ENCODE results near the gene CCDC91.
"Not testable (repeated sequence)": the region's sequence is repeated elsewhere in the genome, so short reads cannot be mapped to it uniquely, and the experiment has no call there.

CCDC91 gene

DNA sequence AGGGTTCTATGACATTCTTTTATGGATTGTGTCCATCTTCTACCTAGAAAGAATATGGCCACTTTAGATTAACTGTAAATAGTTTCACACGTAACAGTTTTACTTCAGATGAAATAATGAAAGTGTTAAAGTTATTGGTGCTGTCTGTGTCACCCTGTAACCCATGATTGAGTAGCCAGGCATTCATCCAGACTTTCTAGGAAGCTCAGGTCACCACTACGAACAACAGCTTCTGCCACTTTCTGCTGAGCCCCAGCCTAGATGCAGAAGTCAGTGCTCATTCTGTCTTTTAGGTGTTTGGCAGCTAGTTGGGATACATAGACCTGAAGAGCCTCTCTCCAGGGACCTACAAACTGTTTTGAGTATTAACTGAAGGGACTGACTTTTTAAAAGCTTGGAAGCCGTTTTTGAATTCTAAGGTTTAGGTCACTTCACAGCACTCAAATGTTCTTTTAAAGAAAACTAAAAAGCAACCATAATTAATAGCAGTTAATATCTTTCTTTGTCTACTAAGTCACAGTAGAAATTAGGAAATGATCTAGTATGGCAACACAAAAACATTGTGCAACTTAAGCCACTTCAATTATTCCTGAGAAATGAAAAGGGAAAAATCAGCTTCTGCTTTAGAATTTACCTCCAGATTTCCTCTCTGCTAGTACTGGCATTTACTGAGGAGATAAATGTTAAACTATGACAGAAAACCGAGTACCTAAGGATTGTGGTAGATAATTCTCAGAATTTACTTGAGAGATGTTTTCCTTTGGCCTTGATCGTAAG, 266.9 kb downstream of the CCDC91 start:
- H3K27me3 Mint-ChIP-seq, result no peaks in the 10 kb centered on the region
- no peak overlapping the region for H3K4me3 Mint-ChIP-seq
- H3K36me3 Mint-ChIP-seq, result peaks cover 46% of the 10 kb centered on the region
- no peaks in the 10 kb centered on the region for H3K4me1 Mint-ChIP-seq
- H3K9me3 Mint-ChIP-seq, result no peaks in the 10 kb centered on the region
- H3K27ac Mint-ChIP-seq, result no peak overlapping the region

DNA sequence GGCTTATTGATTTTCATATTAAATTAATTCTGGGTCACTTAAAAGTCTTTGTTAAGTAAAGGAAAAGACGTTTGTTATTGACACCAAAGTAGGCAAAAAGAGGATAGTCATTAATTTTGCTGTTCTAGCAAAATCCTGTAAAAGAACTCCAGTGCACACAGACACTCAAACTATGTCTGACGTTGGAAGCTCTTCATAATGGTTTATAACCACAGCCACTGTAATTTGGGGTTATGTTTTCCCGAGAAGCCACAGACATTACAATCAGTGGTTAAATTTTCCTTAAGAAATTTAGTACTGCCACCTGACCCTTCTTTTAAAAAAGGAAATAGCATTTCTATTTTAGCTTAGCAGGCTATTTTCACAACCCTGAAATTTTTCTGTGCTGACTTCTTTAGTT, 267.5 kb downstream of the CCDC91 start:
- H3K36me3 Mint-ChIP-seq, result peaks cover 47% of the 10 kb centered on the region
- no peak overlapping the region for H3K4me3 Mint-ChIP-seq
- H3K27me3 Mint-ChIP-seq, result no peaks in the 10 kb centered on the region
- no peak overlapping the region for H3K27ac Mint-ChIP-seq
- H3K4me1 Mint-ChIP-seq, result no peaks in the 10 kb centered on the region
- H3K9me3 Mint-ChIP-seq, result peaks cover under 1% of the 10 kb centered on the region

DNA sequence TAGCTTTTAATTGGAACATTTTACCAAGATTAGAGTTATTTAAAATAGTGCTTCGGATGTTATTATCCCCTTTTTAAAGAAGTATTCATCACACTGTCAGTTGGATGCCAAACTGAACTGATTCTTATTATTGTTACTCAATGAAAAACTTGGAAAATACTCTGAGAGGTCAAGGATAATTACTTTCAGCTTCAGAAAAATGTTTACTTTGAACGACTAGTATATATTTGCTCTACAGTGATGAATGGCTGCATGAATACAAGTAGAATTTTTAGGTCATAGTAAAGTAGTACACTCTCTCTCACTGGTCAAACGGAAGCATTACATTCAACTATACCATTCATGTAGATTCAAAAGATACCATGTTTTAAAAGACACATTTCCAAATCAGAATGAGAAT, 269.2 kb downstream of the CCDC91 start:
- Mint-ChIP-seq H3K4me3 (no peak overlapping the region), H3K27me3 (no peaks in the 10 kb centered on the region), H3K9me3 (peaks cover 5% of the 10 kb centered on the region), H3K4me1 (no peaks in the 10 kb centered on the region), H3K27ac (no peak overlapping the region), H3K36me3 (peaks cover 54% of the 10 kb centered on the region)

DNA sequence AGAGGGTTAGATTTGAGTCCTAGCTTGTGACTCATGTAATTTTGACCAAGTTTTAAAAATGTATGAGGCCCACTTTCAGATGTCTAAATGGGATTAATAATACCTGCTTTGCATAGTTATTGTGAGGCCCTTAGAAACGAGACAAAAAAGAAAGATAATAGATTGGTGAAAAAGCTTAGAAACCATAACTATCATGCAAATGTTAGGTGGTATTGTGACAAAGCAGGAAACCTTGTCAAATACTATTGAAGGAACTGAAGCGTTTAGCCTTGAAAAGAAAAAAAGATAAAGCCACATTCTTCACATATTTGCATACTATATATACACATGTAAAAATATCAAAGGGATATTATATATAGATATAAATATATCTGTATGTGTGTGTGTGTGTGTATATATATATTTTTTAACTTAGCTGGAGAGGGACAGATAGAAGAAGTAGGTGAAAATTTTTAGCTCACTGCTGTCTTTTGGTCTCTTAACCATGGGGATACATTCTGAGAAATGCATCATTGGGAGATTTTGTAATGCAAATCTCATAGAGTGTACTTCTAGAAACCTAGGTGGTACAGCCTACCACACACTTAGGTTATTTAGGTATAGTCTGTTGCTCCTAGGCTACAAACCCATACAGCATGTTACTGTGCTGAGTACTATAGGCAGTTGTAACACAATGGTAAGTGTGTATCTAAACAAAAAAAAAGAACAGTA, 270.3 kb downstream of the CCDC91 start:
- Mint-ChIP-seq H3K36me3 (peaks cover 59% of the 10 kb centered on the region), H3K4me1 (no peaks in the 10 kb centered on the region), H3K27me3 (no peaks in the 10 kb centered on the region), H3K9me3 (peaks cover 6% of the 10 kb centered on the region), H3K27ac (no peak overlapping the region), H3K4me3 (no peak overlapping the region)

DNA sequence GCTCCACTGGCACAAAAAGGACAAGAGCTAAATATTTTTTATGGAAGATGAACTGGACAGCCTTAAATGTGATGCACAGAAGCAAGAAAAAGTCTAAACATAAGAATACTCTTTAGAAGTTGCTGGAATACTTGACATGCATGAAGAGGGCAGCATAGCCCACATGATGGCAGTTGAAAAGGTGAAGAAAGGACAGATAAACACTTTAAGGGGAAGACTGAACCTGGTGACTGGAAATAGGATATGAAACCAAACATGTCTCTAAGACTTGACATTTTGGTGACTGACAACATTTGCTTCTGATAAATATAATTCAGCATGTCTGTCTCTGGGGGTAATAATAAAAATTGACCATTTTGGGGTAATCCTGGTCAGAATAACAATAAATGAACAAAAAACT, 273.1 kb downstream of the CCDC91 start:
- Mint-ChIP-seq H3K27me3 (no peaks in the 10 kb centered on the region), H3K27ac (no peak overlapping the region), H3K4me1 (no peaks in the 10 kb centered on the region), H3K36me3 (peaks cover 61% of the 10 kb centered on the region), H3K4me3 (no peak overlapping the region), H3K9me3 (peaks cover 28% of the 10 kb centered on the region)

DNA sequence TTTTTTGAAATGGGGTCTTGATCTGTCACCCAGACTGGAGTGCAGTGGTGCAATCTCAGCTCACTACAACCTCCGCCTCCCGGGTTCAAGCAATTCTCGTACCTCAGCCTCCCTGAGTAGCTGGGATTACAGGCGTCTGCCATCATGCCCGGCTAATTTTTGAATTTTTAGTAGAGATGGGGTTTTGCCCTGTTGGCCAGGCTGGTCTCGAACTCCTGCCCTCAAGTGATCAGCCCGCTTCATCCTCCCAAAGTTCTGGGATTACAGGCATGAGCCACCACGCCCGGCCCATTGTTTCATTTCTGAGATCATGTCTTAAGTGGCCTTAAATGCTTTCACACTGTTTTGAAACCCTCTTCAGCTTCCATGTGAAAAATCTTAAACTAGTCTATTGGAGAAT, 281.5 kb downstream of the CCDC91 start:
- H3K9me3 Mint-ChIP-seq, result peaks cover 26% of the 10 kb centered on the region
- not testable (repeated sequence) for H3K27ac Mint-ChIP-seq, H3K27me3 Mint-ChIP-seq, H3K4me1 Mint-ChIP-seq, H3K4me3 Mint-ChIP-seq
- peaks cover 46% of the 10 kb centered on the region for H3K36me3 Mint-ChIP-seq

DNA sequence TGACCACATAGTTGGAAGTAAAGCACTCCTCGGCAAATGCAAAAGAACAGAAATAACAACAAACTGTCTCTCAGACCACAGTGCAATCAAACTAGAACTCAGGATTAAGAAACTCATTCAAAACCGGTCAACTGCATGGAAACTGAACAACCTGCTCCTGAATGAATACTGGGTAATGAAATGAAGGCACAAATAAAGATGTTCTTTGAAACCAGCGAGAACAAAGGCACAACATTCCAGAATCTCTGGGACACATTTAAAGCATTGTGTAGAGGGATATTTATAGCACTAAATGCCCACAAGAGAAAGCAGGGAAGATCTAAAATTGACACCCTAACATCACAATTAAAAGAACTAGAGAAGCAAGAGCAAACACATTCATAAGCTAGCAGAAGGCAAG, 285.9 kb downstream of the CCDC91 start:
- H3K4me3 Mint-ChIP-seq, H3K4me1 Mint-ChIP-seq, H3K27ac Mint-ChIP-seq, H3K27me3 Mint-ChIP-seq, H3K9me3 Mint-ChIP-seq: not testable (repeated sequence)
- H3K36me3 Mint-ChIP-seq, result peaks cover 34% of the 10 kb centered on the region

DNA sequence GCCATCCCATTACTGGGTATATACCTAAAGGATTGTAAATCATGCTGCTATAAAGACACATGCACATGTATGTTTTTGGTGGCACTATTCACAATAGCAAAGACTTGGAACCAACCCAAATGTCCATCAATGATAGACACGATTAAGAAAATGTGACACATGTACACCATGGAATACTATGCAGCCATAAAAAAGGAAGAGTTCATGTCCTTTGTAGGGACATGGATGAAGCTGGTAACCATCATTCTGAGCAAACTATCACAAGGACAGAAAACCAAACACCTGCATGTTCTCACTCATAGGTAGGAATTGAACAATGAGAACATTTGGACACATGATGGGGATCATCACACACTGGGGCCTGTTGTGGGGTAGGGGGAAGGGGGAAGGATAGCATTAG, 288.8 kb downstream of the CCDC91 start:
- not testable (repeated sequence) for H3K4me3 Mint-ChIP-seq, H3K27me3 Mint-ChIP-seq, H3K27ac Mint-ChIP-seq, H3K4me1 Mint-ChIP-seq, H3K9me3 Mint-ChIP-seq
- peaks cover 26% of the 10 kb centered on the region for H3K36me3 Mint-ChIP-seq

DNA sequence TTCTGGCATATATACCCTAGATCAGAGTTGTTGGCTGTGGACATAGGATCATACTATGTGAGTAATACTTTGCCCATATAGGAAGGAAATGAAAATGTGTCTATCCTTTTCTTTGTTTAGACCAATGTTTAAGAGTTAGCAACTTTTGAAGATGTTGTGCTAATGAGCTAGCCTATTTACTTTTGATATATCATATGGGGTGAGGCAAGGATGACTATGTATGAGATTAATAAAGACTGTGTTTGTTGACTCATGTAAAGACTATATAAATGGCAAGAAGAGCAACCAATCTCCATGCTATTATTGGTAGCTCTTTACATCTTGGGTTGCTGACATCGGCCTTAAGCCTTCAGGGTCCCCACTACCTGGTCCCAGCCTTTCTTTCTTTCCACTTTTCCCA, 289.4 kb downstream of the CCDC91 start:
- no peaks in the 10 kb centered on the region for H3K27me3 Mint-ChIP-seq

DNA sequence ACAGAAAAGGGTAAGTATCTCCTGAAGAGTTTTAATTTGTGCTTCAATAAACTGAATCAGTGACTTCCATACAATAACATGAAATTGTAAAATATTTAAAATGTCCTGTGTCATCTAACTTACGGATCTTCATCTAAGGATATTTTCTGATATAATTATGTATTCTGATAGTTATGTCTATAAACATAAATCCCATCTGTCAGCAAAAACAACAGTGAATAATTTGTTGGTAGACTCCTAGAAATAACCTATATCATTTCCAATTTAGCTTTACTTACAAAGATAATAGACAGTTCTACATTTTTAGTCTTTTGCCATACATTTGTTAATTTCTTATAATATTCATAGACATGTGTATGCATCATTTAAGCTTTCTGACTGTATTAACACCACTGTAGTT, 293.9 kb downstream of the CCDC91 start:
- H3K4me3 Mint-ChIP-seq, result no peak overlapping the region
- peaks cover 10% of the 10 kb centered on the region for H3K36me3 Mint-ChIP-seq
- no peaks in the 10 kb centered on the region for H3K4me1 Mint-ChIP-seq
- no peak overlapping the region for H3K27ac Mint-ChIP-seq
- H3K9me3 Mint-ChIP-seq, result no peaks in the 10 kb centered on the region
- no peaks in the 10 kb centered on the region for H3K27me3 Mint-ChIP-seq

More for the DNA sequence above, 289.4 kb downstream of the CCDC91 start:
- peaks cover 22% of the 10 kb centered on the region for H3K36me3 Mint-ChIP-seq
- H3K9me3 Mint-ChIP-seq, result peaks cover under 1% of the 10 kb centered on the region
- no peak overlapping the region for H3K4me3 Mint-ChIP-seq
- no peaks in the 10 kb centered on the region for H3K4me1 Mint-ChIP-seq
- no peak overlapping the region for H3K27ac Mint-ChIP-seq

DNA sequence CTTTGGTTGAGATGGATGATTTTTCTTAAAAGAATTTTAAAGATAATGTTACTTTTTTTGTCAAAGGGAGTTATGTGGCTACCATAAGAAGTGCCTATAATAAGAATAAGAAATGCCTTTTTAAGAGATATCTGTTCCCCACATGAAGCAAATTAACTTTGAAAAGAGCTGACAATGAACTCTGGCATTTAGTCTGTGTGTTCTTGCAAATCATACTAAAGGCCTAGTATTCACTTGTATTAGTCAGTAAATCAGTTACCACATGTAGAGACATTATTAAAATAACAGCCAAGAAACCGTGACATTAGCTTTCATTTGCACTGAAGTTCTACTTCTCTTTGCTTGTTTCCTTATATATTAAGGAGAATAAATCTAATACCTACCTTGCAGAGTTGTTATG, 296.3 kb downstream of the CCDC91 start:
- peaks cover 8% of the 10 kb centered on the region for H3K4me1 Mint-ChIP-seq
- H3K36me3 Mint-ChIP-seq, result peaks cover 12% of the 10 kb centered on the region
- no peaks in the 10 kb centered on the region for H3K9me3 Mint-ChIP-seq
- no peak overlapping the region for H3K4me3 Mint-ChIP-seq
- no peak overlapping the region for H3K27ac Mint-ChIP-seq
- H3K27me3 Mint-ChIP-seq, result no peaks in the 10 kb centered on the region

DNA sequence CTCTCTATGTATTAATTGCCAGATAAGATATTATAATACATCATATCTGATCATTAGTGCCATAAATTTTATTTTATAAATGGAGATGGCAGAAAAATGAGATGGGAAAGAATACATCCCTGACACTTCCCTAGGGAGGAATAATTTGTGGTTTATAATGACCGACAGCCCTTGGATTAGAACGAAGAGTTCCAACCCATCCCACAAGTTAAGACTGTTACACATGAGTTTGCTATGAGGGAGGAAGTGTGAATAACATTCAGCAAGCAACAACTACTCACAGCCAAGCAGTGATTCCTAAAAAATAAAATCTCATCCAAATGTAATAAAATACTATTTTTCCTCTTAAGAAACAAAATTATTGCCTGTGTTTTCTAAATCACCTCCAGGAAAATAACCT, 299.0 kb downstream of the CCDC91 start:
- Mint-ChIP-seq H3K9me3 (no peaks in the 10 kb centered on the region), H3K27me3 (no peaks in the 10 kb centered on the region), H3K27ac (no peak overlapping the region), H3K36me3 (peaks cover 8% of the 10 kb centered on the region), H3K4me3 (no peak overlapping the region), H3K4me1 (peaks cover 8% of the 10 kb centered on the region)

DNA sequence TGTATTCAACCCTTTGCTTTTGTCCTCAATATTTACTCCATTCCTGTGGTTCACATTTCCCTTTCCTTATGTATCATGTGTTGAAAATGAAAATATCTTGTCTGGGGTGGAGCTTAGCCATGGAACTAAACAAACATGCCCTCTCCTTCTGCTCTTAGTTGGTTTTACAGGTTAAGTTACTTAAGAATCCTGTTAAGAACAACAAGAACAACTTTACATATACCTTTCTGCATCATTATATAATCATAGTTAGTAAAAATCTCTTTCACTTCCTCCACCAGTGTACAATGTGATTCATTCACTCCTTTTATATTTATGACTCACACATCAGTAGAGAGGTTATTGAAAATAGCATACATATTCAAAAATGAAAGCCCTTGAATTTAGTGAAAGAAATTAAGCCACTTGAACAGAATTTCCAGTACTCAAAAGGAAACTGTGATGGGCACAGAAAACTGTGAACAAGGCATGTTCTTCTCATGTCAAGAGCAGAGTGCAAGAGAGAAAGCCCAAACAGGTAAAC, 307.7 kb downstream of the CCDC91 start:
- H3K36me3 Mint-ChIP-seq, result peaks cover 38% of the 10 kb centered on the region
- peak overlapping the region; percentile 40 for H3K4me3 Mint-ChIP-seq
- H3K9me3 Mint-ChIP-seq, result no peaks in the 10 kb centered on the region
- H3K27ac Mint-ChIP-seq, result peak overlapping the region; percentile 94
- no peaks in the 10 kb centered on the region for H3K27me3 Mint-ChIP-seq
- H3K4me1 Mint-ChIP-seq, result peaks cover 23% of the 10 kb centered on the region

DNA sequence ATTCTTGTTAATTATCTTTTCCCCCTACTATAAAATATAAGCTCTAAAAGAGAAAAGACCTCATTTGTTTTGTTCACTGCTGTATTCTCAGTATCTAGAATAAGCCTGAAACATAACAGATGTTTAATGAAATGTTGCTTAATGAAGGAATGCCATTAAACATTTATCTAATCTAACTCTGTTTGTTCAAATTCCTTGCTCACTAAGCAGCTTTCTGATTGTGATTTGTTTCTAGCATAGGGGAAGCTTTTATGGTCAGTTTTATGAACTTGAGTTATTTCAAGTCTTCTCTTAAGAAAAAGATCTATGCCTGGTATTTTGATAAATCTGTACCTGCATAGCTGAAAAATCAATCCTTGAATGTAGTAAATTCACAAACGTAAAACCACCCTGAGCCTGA, 308.6 kb downstream of the CCDC91 start:
- H3K27ac Mint-ChIP-seq, result peak overlapping the region; percentile 94

DNA sequence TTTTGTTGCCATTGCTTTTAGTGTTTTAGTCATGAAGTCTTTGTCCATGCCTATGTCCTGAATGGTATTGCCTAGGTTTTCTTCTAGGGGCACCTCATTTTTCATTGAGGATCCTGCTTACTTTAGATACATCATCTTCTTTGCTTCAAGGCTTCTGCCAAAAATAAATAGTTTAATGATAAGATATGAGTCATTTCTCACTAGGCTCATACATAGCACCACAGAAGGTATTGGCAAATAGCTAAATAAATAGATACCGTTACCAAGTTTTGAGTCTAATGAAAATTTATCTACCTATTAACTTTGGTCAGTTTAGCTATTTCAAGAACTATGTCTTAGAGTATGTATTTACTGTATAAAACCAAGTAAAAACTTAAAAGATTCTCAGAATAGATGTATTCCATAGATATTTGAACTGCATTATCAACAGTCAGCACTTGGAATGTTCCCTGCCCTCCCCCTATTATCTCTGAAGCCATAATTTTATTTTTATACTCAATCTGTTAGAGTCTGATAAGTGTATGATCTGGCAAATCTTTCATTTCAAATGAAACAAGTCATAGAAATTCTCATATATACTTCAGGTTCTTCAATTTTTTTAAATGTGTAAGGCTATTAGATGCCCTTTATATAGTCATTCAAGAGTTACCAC, 310.2 kb downstream of the CCDC91 start:
- H3K36me3 Mint-ChIP-seq, result peaks cover 33% of the 10 kb centered on the region
- no peak overlapping the region for H3K27ac Mint-ChIP-seq
- H3K27me3 Mint-ChIP-seq, result no peaks in the 10 kb centered on the region
- no peaks in the 10 kb centered on the region for H3K9me3 Mint-ChIP-seq
- H3K4me3 Mint-ChIP-seq, result no peak overlapping the region
- H3K4me1 Mint-ChIP-seq, result peaks cover 23% of the 10 kb centered on the region

More for the DNA sequence above, 308.6 kb downstream of the CCDC91 start:
- no peak overlapping the region for H3K4me3 Mint-ChIP-seq
- no peaks in the 10 kb centered on the region for H3K27me3 Mint-ChIP-seq
- H3K36me3 Mint-ChIP-seq, result peaks cover 38% of the 10 kb centered on the region
- no peaks in the 10 kb centered on the region for H3K9me3 Mint-ChIP-seq
- H3K4me1 Mint-ChIP-seq, result peaks cover 23% of the 10 kb centered on the region

DNA sequence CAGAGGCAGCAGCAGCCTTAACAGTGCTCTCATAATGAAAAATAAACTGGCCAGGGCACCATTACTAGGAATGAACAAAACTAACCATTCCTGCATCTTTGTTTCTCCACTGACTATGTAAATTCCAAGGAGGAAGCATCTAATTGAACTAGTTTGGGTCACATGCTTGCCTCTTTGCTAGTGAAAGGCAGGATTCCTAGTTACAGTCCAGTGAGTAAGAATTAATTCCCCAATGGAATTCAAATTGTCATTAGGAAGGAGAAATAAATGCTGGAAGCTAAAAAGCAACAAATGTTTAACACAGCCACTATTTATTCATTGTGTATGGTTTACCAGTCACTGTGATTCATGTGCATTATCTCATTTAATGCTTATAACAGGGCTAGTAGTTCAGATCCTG, 316.0 kb downstream of the CCDC91 start:
- no peaks in the 10 kb centered on the region for H3K9me3 Mint-ChIP-seq
- H3K36me3 Mint-ChIP-seq, result peaks cover 26% of the 10 kb centered on the region
- no peaks in the 10 kb centered on the region for H3K27me3 Mint-ChIP-seq
- no peak overlapping the region for H3K27ac Mint-ChIP-seq
- H3K4me3 Mint-ChIP-seq, result no peak overlapping the region
- H3K4me1 Mint-ChIP-seq, result no peaks in the 10 kb centered on the region
